Stimulated activated CD4-positive, alpha-beta T cell treated with anti-CD3 and anti-CD28 coated beads, Interleukin-12 subunit alpha, Interleukin-12 subunit beta, amount 100 ng/mL, for 48 hours (primary cell): ENCODE data around the gene OGFR.

Source experiments
- DNase-seq, 3 donors: peaks; one replicate each; pipeline ENCODE4 v3.0.0-alpha.2; 2020; ENCODE audit warnings: low read depth in 2 of 3, low spot score in 1 of 3

The OGFR gene

DNA sequence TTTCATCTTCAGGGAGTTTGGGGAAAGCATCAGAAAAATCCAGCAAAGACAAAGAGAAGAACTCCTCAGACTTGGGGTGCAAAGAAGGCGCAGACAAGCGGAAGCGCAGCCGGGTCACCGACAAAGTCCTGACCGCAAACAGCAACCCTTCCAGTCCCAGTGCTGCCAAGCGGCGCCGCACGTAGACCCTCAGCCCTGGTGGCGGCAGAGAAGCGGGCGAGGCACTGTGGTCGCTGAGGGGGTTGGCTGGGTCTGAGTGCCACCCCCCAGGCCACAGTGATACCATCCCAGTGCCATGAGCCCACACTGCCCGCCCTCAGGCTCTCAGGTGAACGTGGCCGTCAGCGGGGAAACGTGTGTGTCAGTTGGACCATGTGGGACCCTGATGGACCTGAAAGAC is 5.2 kb upstream of the OGFR start:
- no peak for DNase-seq

DNA sequence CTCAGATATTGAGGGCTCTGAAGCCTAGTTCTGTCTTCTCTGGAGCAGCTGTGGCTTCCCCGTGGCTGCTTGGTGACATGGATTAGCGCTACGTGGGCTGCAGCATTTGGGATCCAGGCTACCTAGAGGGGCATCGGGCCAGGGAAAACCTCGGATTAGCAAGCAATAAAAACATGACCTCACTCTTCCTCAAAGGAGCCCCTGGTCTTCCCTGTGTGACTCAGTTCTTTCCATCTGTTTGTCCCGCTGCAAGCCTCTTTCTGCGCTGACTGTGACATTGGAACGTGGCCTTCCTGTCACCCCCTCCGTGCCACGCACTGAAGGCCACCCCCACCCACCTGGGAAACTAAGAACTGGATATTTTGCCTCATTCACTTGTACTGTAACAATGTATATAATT is 4.8 kb upstream of the OGFR start:
- no peak for DNase-seq

DNA sequence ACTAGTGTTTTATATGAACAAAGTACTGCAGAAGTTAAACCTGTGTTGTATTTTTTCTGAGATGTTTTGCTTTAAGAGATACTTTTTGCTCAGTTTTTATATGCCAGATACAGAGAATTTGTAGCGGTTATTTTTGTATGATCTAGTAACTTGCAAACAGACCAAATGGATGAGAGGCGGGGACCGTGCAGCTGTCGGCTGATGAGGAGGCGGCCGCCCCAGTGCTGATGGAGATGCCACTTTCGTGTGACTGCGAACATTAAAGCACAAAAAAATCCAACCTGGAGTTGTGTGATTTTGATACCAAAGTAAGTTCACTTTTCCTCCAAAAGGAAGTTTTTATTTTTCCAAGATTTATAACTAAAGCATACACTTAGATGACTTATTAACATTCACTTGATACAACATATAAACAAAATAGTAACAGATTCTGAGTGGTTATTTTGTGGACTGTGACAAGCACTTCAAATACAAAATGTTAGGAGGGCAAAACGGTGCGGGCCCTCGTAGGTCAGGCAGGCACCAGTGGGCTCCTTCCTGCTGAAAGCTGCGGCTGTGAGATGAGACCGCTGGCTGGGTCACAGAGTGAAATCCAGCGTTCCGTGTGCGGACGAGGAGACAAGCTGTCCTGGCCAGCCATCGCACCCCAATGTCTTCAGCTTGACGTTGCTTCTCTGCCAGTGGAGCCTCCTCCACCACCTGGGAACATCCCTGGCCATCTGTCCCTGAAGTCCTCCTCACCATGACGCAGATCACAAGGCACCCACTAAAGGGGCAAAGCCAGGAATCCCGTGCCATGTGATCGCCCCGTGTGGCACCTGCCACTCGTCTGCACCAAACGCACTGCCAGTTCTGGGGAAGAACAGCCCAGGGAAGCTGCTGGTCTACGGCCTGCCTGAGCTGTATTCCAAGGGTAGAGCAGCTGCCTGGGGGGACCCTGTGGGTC is 4.0 kb upstream of the OGFR start:
- DNase-seq = no peak

DNA sequence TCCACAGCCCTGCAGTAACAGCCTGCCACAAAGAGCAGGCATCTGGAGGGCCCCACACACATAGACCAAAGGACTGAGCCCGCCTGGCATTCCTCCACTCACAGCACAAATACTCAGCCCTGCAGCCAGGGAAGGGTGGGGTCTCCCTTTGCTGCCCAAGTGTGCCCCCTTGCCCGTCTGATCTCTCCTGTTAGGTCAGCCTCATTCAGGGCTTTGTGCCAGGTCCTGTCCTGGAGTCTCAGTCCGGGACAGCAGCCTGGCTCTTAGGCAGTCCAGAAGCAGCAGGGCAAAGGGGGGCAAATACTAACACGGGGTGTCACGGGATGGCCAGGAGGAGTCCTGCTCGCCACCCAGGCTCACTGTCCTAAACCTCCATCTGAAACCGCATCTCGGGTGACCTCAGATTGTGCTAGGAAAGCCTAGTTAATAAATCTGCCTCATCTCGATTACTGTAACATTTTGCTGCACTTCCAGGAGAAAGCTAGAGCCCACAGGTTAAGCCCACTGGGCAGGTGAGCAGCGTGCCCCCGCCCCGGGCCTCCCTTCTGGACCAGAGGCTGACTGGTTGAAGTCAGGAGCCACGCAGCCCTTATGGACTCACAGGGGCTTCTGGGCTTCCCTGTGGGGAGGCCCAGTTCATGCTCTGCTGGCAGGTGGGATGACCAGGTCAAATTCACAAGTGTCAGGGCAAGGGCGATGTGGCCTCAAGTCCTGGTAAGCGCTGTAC is 3.2 kb upstream of the OGFR start:
- DNase-seq = no peak

DNA sequence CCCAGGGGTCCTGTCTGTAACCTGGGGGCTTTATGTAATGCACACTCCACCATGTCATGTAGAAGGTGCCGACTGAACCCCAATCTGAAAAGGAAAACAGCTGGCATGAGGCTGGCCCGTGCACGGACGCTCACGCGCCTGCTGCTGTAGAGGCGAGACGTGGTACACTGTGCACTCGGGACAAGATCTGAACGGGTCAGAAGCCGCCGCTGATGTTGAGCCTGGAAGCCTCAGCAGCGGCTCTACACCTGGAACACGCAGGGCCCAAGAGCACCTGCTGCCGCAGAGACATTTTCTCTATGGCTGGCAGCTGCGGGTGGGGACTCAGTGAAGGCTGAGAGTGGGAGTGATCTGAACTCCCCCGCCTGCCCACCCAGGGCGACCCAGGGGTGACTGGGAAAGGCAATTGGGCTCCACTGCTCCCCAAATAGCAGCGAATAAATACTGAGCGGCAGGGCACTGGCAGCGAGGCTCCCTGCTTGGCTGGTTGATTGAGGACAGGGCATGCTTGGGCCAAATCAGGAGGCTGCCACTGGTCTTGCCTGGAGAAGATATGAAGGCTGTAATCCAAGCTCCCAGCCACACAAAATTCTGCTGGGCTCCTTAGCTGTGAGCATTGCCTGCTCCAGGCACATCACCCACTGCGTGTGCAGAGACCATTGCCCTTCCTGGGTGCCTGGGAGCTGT is 2.5 kb upstream of the OGFR start:
- DNase-seq = no peak

DNA sequence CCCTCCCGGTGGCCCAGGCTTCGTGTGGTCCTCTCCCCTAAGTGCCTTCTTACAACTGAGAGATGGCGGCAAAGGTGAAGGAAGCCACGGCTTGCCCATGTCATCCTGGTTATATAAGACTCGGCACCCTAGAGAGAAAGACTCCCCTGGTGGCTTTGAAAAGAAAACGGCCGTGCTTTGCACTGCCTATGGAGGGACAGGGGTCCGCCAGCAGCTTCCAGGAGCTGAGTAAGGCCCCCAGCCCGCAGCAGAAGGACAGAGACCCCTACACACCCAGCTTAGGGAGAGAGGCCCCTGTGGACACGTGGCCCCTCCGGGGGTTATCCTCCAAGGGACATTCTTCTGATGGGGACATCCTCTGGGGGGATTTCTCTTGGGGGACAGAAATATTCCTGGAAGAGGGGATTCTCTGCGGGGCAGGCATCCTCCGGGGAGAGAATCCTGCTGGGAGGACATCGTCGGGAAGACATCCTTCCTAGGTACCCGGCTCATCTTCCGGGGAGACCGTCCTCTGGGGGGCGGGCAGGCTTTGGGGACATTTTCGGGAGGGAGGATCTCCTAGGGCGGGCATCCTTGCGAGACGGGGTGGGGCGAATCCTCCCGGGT is 511 bp upstream of the OGFR start:
- no peak for DNase-seq

DNA sequence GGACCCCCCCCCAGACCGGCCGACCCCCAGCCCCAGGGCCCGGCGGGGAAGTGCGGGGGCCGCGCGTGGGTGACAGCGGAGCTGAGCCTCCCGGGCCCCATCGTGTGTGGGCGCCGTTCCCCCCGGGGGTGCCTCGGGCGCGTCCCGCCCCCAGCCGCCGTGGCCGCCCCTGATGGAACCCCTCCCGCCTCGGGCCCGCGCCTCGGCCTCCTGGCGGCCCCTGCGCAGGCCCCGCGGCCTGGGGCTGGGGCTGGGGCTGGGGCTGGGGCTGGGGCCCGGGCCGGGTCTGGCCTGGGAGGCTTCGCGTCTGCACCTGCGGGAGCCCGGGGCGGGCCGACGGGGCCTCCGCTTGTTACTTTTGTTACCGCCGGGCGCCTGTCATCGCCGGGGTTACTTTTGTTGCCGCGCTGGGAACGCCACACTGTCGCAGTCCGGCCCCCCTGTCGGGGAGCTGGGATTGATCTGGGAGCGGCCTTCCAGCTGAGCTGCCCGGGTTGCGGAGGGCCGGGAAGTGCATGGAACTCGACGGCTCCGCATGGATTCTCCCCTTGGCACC is 598 bp downstream of the OGFR start:
- DNase-seq = no peak

DNA sequence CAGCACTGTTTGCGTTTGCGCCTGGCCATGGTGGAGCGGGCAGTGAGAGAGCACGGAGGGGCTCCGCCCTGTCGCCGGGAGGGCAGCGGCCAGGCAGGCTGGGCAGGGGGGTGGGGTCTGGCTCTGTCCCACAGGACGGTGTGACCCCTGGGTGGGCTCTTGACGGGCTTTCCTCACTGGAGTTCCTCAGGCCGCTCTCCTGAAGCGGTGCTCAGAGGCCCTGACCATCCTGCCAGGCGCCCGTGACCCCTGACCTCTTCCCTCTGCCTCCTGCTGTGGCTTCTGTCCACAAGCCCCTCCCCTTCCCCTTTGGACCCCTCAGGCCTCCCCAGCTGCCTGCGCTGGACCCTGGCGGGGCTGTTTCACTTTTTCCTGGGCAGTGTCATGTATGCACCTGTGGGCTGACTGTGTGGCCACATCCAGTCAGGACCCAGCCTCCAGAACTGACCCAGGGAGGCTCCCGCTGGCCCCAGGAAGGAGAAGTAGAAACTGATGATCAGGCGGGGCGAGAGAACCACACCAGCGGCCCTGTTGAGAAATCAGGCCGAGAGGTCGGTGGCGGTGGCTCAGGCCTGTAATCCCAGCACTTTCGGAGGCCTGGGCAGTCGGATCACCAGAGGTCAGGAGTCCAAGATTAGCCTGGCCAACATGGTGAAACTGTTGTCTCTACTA is 1.2 kb downstream of the OGFR start:
- no peak for DNase-seq

DNA sequence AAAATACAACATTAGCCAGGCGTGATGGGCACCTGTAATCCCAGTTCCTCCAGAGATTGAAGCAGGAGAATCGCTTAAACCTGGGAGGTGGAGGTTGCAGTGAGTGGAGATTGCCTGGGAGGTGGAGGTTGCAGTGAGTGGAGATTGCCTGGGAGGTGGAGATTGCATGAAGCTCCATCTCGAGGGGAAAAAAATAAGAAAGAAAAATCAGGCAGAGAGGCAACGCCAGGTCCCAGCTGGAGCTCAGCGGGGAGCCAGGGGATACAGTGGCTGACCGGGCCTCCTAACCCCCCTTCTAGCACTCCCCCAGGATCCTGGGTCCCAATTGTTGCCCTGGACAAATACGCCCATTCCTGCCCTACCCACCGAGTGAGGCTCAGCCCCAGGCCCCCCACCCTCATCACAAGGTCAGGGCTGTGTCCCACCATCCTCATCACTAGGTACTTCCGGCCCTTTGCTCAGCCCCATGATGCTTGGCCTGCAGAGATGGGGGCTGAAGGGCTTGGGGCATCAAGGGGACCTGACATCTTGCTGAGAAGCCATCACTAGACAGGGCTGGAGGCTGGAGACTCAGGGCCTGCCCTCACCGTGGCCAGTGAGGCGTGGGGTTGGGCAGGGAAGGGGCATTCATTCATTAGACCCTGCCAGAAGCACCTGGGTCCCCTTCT is 1.9 kb downstream of the OGFR start:
- DNase-seq = no peak

DNA sequence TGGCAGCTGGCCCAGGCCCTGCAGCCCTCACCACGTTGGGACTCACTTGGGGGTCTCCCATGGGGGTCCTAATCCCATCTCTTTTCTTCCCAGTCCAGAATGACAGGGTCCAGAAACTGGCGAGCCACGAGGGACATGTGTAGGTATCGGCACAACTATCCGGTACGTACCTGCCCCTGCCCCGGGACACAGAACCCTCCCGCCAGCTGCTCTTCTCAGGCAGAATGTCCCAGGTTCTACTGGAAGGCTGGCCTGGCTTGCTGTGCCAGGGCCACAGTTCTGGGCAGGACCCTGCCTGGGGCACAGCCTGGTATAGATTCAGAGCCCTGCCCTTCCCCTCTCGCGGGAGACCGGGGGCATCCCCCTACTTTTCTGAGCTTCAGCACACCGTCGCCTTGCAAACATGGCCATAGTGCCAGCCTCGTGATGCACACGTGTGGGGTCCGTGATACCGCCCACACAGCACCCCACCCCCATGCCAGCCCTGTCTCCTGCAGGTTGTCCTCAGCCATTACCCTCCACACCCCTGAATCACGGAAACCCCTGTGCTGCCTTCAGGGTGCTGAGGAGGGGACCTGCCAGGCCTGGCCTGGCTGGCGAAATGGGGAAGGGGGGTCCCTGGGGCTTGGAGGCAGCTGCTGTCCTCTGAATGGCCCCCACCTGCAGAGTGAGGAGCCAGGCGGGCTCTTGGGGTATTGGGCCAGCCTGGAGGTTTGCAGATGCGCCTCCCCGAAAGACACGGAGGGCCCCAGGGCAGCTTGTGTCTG is 3.0 kb downstream of the OGFR start:
- no peak for DNase-seq

DNA sequence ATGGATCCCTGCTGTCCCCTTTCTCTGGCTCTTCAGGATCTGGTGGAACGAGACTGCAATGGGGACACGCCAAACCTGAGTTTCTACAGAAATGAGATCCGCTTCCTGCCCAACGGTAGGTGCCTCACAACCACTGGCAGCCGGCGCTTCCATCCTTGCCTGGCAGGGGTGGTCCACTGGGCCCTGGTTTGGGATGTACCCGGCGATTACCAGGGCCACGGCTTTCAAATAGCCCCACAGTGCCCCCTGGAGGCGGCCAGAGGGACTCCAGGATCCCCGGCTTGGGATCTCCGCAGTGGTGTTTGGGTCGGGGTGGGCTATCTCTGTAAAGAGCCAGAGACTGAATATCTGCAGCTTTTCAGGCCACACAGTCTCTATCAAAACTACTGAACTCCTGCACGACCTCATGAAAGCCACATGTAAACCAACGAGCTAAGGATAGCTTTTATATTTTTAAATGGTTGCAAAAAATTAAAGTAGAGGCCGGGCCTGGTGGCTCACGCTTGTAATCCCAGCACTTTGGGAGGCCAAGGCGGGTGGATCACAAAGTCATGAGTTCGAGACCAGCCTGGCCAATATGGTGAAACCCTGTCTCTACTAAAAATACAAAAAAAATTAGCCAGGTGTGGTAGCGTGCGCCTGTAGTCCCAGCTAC is 3.7 kb downstream of the OGFR start:
- peak; percentile 35 to 72 (median 68) for DNase-seq

DNA sequence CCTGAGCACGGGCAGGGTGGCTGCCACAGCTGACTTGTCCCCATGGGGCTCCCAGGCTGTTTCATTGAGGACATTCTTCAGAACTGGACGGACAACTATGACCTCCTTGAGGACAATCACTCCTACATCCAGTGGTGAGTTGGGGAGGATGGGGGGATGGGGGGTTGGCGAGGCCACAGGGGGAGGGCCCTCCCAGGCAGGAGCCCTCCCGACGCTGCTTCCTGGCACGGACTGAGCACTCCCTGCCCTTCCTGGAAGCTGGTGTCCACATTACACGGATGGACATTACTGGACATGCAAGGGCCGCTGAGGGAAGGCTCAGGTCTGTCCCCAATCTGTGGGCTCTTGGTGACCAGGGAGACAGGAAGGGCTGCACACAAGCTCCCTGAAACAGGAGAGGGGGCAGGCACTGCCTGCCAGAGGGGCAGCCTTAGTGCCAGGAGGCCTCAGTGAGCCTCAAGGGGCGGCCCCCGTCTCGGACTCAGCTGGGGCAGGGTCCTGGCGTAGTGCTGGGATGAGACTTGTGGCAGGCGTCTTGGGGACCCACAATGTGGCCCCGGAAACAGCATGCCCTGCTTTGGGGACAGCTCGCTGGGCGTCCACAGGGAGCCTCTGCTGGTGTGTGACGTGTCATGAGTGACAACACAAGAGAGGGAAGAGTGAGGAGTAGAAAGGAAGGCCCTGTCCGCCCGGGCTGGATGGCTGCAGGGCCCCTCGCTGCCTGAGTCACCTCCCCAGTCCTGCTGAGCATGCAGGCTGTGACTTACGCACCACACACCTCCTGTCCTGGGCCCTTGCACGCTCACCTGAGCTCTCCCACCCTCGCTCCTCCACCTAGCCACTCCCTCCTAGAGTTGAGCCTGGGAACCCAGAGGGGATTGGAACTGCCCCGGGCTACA is 5.1 kb downstream of the OGFR start:
- no peak for DNase-seq

DNA sequence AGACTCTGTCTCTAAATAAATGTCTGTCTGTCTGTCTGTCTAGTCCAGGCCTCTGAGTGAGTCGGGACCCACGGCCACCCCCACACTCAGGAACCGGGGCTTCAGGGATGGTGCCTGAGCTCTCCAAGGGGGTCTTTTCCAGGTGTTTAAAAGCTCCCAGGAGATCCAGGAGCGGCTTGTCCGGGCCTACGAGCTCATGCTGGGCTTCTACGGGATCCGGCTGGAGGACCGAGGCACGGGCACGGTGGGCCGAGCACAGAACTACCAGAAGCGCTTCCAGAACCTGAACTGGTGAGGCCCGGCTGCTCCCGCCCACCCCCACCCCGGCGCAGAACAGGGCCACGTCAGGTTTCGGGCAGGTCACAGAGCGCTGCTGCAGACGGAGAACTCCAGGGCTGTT is 6.7 kb downstream of the OGFR start:
- DNase-seq = no peak

DNA sequence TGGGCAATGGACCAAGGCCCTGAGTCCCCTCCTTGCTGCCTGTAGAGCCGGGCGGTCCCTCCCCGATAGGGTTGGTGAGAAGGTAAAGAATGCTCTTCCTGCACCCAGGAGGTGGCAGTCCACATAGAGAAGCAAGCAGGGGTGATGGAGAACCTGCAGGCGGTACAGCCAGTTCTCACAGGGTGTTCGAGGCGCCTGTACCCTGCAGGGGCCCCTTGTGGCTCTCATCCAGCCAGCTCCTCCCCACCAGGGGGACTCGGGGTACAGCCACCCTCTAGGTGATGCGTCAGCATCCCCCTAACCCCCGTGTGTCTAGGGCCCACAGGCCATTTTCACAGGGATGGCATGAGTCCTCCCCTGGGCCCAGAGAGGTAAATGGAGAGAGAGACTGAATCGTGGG is 7.1 kb downstream of the OGFR start:
- no peak for DNase-seq

DNA sequence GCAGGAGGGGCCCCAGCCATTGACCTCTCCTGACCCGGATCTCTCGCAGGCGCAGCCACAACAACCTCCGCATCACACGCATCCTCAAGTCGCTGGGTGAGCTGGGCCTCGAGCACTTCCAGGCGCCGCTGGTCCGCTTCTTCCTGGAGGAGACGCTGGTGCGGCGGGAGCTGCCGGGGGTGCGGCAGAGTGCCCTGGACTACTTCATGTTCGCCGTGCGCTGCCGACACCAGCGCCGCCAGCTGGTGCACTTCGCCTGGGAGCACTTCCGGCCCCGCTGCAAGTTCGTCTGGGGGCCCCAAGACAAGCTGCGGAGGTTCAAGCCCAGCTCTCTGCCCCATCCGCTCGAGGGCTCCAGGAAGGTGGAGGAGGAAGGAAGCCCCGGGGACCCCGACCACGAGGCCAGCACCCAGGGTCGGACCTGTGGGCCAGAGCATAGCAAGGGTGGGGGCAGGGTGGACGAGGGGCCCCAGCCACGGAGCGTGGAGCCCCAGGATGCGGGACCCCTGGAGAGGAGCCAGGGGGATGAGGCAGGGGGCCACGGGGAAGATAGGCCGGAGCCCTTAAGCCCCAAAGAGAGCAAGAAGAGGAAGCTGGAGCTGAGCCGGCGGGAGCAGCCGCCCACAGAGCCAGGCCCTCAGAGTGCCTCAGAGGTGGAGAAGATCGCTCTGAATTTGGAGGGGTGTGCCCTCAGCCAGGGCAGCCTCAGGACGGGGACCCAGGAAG is 7.7 kb downstream of the OGFR start:
- DNase-seq = no peak

DNA sequence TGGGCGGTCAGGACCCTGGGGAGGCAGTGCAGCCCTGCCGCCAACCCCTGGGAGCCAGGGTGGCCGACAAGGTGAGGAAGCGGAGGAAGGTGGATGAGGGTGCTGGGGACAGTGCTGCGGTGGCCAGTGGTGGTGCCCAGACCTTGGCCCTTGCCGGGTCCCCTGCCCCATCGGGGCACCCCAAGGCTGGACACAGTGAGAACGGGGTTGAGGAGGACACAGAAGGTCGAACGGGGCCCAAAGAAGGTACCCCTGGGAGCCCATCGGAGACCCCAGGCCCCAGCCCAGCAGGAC is 8.2 kb downstream of the OGFR start:
- DNase-seq = no peak

DNA sequence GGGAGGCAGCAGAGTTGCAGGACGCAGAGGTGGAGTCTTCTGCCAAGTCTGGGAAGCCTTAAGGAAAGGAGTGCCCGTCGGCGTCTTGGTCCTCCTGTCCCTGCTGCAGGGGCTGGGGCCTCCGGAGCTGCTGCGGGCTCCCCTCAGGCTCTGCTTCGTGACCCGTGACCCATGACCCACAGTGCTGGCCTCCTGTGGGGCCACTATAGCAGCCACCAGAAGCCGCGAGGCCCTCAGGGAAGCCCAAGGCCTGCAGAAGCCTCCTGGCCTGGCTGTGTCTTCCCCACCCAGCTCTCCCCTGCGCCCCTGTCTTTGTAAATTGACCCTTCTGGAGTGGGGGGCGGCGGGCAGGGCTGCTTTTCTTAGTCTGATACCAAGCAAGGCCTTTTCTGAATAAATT is 9.0 kb downstream of the OGFR start:
- no peak for DNase-seq
